Retina (tissue), 1 donor: ENCODE data around the gene ACSL3.
"Not testable (repeated sequence)": the region's sequence is repeated elsewhere in the genome, so short reads cannot be mapped to it uniquely, and the experiment has no call there.

Experiments used
- DNase-seq: peaks from one replicate; pipeline ENCODE4 v3.0.0-alpha.2; 2016

The ACSL3 gene

GRCh38 chr2:222915092-222915957, 54.5 kb downstream of the ACSL3 start:
- DNase-seq: no peak

- DNase-seq: no peak
These were observed 55.7 kb downstream of the ACSL3 start for GRCh38 chr2:222916229-222917197.

- not testable (repeated sequence) for DNase-seq
These were observed 56.4 kb downstream of the ACSL3 start for GRCh38 chr2:222917212-222917611.

DNA sequence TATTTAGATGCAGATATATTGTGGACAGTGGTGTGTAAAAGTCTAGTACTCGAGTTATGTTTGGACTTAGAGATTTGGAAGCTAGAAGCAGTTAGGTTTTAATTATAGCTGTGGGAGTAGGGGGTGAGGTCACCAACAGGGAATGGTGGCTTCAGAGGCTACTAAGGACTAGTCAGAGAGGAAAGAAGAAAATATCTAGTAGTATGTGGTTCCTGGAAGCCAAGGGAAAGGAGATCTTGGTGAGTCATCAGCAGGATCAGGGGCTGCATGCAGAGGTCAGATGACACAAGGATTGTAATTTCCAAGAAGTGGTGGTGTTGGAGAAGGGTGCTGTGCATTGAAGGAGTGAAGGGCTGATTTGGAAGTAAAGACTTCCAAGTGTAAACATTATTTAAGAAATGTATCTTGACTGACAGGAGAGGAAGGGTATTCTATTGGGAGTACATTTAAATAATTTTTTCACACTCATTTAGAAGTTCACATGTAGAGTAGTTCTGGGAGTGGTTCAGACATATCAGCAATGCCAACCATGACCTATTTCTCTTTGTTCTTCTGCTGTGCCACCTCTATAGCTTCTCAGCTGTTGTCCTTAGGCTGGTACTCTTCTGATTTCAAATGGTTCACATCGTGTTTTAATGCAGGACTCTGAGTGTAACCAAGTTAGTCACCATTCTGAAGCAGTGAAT, 59.1 kb downstream of the ACSL3 start:
- no peak for DNase-seq

DNA sequence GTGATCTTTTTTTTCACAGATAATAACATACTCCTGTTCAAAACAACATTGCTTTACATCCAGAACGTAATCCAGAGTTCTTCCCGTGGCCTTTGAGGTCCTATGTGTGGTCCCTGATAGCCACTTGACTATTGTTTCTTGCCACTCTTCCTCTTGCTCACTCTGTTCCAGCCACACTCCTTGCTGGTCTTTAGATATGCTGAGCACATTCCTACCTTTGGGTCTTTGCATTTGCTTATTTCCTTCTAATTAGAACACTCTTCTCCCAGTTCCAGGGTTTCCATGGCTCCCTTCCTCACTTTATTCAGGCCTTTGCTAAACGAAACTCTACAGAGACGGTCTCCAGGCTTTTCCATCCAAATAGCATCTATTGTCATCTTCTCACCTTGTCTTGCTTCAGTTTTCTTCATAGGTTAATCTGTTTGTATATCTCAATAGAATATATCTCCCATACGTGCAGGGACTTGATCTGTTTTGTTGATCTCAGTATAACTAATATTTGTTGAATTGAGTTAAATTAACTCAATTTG, 59.9 kb downstream of the ACSL3 start:
- no peak for DNase-seq

- DNase-seq: no peak
These were observed 61.4 kb downstream of the ACSL3 start for GRCh38 chr2:222922019-222922800.

DNA sequence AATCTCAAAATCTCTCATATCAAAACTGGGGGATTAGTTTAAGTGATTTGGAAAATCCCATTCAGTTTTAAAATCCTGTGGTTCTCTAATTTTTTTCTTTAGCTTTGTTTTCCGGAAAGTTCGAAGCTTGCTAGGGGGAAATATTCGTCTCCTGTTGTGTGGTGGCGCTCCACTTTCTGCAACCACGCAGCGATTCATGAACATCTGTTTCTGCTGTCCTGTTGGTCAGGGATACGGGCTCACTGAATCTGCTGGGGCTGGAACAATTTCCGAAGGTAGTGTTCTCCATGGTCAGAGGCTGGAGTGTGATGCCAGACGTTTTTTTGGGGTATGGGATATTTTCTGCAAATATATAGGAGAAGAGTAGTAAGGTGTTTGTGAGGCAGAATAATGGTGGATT, 66.1 kb downstream of the ACSL3 start:
- no peak for DNase-seq

- DNase-seq: no peak
These were observed 66.8 kb downstream of the ACSL3 start for GRCh38 chr2:222927600-222927999.

GRCh38 chr2:222928335-222928734, 67.5 kb downstream of the ACSL3 start:
- DNase-seq: no peak

DNA sequence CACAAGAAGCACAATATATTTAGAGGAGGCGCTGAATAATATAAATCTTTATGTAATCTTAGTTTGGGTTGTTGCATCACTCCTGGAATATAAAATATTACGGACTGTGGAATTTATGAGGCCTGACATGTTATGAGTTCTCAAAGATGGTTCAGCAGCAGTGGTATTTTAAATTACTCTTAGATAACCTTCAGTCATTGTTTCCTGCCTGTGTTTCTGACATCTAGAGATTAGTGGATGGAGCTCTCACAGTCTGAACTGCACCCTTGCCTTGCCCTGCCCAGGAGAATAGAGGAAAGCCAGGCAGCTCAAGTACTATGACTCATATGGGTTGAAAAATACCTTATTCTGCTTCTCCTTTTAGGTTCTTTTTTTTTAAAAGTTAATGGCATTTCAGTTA, 70.0 kb downstream of the ACSL3 start:
- no peak for DNase-seq

GRCh38 chr2:222931659-222932058, 70.8 kb downstream of the ACSL3 start:
- no peak for DNase-seq

- DNase-seq: no peak
These were observed 72.6 kb downstream of the ACSL3 start for GRCh38 chr2:222933458-222933857.

- no peak for DNase-seq
These were observed 75.0 kb downstream of the ACSL3 start for GRCh38 chr2:222935688-222936298.

DNA sequence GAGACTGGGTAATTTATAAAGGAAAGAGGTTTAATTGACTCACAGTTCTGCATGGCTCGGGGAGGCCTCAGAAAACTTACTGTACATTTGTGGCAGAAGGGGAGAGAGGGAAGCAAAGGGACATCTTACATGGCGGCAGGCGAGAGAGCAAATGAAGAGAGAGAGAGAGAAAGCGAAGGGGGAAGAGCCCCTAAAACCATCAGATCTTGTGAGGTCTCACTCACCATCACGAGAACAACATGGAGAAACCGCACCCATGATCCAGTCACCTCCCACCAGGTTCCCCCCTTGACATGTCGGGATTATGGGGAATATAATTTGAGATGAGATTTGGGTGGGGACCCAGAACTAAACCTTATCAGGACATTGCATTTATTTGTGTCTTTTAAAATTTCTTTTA, 75.9 kb downstream of the ACSL3 start:
- DNase-seq: no peak

DNA sequence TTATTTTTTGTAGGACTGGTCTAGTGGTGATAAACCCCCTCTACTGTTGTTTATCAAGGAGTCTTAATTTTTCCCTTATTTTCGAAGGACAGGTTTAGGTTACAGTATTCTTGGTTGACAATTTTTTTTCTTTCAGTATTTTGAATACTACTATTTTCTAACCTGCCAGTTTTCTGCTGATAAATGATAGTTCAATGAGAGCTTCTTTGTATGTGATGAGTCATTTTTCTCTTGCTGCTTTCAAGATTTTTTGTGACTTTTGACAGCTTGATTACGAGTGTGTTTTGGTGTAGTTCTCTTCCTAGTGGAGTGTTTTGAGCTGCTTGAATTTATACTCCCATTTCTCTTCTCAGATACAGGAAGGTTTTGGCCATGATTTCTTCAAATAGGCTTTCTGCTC, 77.5 kb downstream of the ACSL3 start:
- no peak for DNase-seq

DNA sequence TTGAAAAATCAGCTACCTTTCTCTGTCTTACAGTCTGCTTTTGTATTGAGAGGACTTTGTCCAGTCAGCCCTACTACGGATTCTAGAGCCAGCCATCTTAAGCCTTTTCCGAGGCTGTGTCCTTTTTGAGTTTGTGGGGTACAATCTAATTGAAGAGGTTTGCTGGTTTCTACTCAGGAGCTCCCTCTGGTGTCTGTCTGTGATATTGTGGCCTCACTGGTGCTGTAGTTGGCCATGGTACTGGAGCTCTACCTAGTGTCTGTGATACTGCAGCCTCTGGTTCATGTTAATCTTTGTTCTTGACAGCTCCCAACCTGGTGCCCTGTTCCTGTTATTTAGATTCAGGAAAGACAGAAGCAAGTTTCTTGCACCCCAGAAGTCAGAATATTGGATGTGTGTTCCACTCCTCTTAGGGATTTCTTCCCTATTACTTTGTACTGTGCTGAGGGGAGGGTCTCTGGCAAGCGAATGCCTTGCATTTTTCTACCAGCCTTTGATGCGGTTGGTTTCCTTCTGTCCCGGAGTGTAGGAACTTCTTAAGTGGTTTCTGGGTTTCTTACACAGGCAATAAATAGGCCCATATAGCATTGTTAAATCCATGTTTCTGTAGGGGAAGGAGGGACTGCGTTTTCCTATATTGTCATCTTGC, 78.5 kb downstream of the ACSL3 start:
- peak; percentile 33 for DNase-seq

- DNase-seq: no peak
These were observed 79.1 kb downstream of the ACSL3 start for GRCh38 chr2:222939979-222940378.

DNA sequence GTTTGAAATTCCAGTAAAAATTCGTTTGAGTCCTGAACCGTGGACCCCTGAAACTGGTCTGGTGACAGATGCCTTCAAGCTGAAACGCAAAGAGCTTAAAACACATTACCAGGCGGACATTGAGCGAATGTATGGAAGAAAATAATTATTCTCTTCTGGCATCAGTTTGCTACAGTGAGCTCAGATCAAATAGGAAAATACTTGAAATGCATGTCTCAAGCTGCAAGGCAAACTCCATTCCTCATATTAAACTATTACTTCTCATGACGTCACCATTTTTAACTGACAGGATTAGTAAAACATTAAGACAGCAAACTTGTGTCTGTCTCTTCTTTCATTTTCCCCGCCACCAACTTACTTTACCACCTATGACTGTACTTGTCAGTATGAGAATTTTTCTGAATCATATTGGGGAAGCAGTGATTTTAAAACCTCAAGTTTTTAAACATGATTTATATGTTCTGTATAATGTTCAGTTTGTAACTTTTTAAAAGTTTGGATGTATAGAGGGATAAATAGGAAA, 80.7 kb downstream of the ACSL3 start:
- DNase-seq: no peak

DNA sequence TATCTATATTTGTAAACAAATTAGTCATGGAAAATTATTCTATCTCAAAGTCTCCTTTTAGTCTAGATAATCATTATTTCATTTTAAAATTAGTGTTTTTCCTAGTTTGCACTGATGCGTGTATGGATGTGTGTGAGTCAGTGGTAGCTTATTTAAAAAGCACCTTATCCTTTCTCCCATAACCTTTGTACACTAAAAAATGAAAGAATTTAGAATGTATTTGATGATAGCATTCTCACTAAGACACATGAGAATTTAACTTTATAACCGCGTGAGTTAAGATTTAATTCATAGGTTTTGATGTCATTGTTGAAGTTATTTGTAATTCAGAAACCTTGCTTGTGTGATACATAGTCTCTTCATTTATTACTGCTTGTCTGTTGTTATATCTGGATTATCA, 81.7 kb downstream of the ACSL3 start:
- no peak for DNase-seq

GRCh38 chr2:222942977-222943376, 82.1 kb downstream of the ACSL3 start:
- DNase-seq: no peak

- no peak for DNase-seq
These were observed 83.0 kb downstream of the ACSL3 start for GRCh38 chr2:222943820-222944219.
